Measurements from ENCODE around the gene ZSCAN2. TPM values are rescaled to one million over a fixed set of nuclear protein-coding genes. Genes with fewer than 3 reads are reported as not detected.

Gene ZSCAN2
- total RNA-seq, 1 experiment from 2014 or later = 18.0 TPM

DNA sequence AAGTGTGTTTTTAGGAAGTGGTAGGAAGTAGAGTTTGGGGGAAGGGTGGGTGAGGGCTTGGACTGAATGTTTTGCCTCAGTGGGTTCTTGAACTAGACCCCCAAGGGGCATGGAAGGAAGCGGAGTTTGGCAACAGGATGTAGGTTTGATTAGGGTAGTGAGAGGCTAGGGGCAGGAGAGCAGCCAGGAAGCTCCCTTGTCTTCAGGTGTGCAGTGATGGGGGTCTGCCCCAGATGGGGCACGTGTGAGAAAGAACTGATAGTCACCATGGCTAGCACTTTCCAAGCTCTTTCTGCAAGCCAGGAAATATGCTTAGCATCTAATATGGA, 4.7 kb downstream of the ZSCAN2 start:
- peaks cover 51% of the 10 kb centered on the region for H3K4me1 Mint-ChIP-seq (ENCODE audit: low read depth, unreplicated experiment)
- H3K27me3 Mint-ChIP-seq (ENCODE audit: unreplicated experiment) = no peaks in the 10 kb centered on the region
- TF ChIP-seq, protein P1, sequence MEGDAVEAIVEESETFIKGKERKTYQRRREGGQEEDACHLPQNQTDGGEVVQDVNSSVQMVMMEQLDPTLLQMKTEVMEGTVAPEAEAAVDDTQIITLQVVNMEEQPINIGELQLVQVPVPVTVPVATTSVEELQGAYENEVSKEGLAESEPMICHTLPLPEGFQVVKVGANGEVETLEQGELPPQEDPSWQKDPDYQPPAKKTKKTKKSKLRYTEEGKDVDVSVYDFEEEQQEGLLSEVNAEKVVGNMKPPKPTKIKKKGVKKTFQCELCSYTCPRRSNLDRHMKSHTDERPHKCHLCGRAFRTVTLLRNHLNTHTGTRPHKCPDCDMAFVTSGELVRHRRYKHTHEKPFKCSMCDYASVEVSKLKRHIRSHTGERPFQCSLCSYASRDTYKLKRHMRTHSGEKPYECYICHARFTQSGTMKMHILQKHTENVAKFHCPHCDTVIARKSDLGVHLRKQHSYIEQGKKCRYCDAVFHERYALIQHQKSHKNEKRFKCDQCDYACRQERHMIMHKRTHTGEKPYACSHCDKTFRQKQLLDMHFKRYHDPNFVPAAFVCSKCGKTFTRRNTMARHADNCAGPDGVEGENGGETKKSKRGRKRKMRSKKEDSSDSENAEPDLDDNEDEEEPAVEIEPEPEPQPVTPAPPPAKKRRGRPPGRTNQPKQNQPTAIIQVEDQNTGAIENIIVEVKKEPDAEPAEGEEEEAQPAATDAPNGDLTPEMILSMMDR (IDR thresholded peaks at IDR 0.05; ENCODE audit: unreplicated experiment) = no peak
- no peak for DNase-seq
- no peak overlapping the region for H3K4me3 Mint-ChIP-seq (ENCODE audit: low read depth, unreplicated experiment)
- no peaks in the 10 kb centered on the region for H3K9me3 Mint-ChIP-seq (ENCODE audit: low read depth, unreplicated experiment)
- intact Hi-C loops (cut with micrococcal nuclease; ENCODE audit: unreplicated experiment) = no loop called here
- BruUV-seq (replicated peaks) = no TSS peak
- H3K36me3 Mint-ChIP-seq (ENCODE audit: insufficient read depth, unreplicated experiment) = peaks cover 36% of the 10 kb centered on the region
- CTCF ChIA-PET = no interaction called here
- no peak overlapping the region for H3K27ac Mint-ChIP-seq (ENCODE audit: unreplicated experiment)

DNA sequence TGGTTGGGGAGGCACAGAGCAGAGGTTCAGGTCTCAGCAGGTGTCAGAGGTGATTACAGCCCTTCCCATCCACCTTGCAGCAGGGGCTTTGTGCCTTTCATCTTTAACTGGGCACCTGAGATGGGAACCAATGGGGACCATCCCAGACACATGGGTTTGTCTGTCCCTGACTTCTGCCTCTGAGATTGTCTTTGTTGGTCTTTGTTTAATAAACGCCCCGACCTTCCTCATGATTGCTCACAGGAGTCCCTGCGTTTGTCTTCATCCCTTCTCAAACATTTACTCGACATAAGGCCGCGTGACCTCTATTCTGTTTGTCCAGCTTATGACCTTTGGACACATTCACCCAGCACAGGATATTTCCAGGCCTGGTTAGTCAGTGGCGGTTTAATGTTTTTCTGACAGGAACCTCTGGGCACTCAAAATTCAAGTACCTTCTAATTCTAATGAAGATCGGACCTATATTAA, 5.9 kb downstream of the ZSCAN2 start:
- H3K36me3 Mint-ChIP-seq (ENCODE audit: insufficient read depth, unreplicated experiment) = peaks cover 26% of the 10 kb centered on the region
- no peak for DNase-seq
- peak overlapping the region; percentile 32 for H3K4me3 Mint-ChIP-seq (ENCODE audit: low read depth, unreplicated experiment)
- no peaks in the 10 kb centered on the region for H3K27me3 Mint-ChIP-seq (ENCODE audit: unreplicated experiment)
- H3K27ac Mint-ChIP-seq (ENCODE audit: unreplicated experiment) = peak overlapping the region; percentile 67
- intact Hi-C loops (cut with micrococcal nuclease; ENCODE audit: unreplicated experiment) = no loop called here
- H3K9me3 Mint-ChIP-seq (ENCODE audit: low read depth, unreplicated experiment) = no peaks in the 10 kb centered on the region
- H3K4me1 Mint-ChIP-seq (ENCODE audit: low read depth, unreplicated experiment) = peaks cover 51% of the 10 kb centered on the region
- BruUV-seq (replicated peaks) = no TSS peak
- CTCF ChIA-PET = interaction anchor here (0.8 to 1.1 kb wide), 2 partner anchors 33 to 48 kb away, joined by 4 read pairs; partner anchors contain the start of gene WDR73
- TF ChIP-seq, protein P1 (IDR thresholded peaks at IDR 0.05; ENCODE audit: unreplicated experiment) = no peak

DNA sequence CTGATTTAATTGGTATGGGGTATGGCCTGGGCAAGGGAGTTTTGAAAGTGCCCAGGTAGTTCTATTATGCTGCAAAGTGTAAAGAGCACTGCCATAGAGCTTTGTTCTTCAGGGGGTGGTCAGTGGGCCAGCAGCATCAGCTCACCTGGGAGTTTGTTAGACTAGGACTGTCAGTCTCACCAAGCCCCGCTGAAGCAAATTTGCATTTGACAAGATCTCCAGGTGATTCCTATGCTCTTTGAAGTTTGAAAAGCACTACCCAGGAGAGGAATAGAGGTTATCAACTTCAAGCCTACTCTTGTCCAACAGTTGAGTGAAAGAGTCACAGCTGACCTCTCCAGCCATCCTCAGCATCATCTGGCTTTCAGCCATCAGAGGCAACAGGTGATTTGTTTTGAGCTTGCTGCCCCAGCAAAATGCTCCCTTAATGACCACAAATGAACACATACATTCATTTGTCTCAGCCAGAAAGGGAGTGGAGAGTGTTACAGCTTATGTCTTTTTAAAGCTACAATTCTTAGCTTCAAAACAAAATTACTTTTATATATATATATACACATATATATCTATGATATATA, 8.0 kb downstream of the ZSCAN2 start:
- intact Hi-C loops (cut with micrococcal nuclease; ENCODE audit: unreplicated experiment) = no loop called here
- H3K4me1 Mint-ChIP-seq (ENCODE audit: low read depth, unreplicated experiment) = peaks cover 43% of the 10 kb centered on the region
- TF ChIP-seq, protein P1 (IDR thresholded peaks at IDR 0.05; ENCODE audit: unreplicated experiment) = no peak
- CTCF ChIA-PET = interaction anchor here (0.5 to 0.9 kb wide), 2 partner anchors 15 to 55 kb away, joined by 3 to 4 read pairs; no protein-coding TSS in a partner anchor
- H3K4me3 Mint-ChIP-seq (ENCODE audit: low read depth, unreplicated experiment) = no peak overlapping the region
- H3K36me3 Mint-ChIP-seq (ENCODE audit: insufficient read depth, unreplicated experiment) = peaks cover 12% of the 10 kb centered on the region
- H3K9me3 Mint-ChIP-seq (ENCODE audit: low read depth, unreplicated experiment) = no peaks in the 10 kb centered on the region
- no peaks in the 10 kb centered on the region for H3K27me3 Mint-ChIP-seq (ENCODE audit: unreplicated experiment)
- BruUV-seq (replicated peaks) = no TSS peak
- H3K27ac Mint-ChIP-seq (ENCODE audit: unreplicated experiment) = no peak overlapping the region
- no peak for DNase-seq

DNA sequence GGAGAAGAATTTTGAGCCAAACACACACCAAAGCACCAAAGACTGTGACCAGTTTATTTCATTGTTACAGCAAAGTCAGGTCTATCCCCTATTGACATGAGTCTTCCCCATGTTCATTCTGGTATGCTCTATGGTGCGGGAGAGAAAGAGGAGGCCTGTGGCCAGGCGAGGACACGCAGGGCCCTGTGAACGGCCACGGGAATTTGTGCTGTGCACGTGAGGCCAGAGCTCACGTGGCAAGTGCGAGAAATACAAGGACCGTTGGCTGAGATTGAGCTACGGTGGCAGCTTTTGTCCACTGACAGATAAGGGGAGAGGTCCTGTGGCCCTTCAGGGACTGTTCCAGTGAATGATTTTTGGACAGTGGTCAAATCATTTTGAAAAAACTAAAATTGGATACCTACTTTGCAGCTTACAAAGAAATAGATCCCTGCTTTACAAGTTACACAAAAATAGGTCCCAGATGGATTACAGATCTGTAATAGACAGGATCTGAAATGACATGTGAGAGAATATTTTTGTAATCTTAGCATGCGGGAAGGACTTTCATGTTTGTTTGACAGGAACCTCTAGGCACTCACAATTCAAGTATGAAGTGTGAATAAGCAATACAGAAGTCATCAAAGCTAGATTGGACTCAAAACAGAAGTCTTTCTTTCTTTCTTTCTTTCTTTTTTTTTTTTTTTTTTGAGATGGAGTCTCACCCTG, 9.2 kb downstream of the ZSCAN2 start:
- no peak overlapping the region for H3K4me3 Mint-ChIP-seq (ENCODE audit: low read depth, unreplicated experiment)
- no peak overlapping the region for H3K27ac Mint-ChIP-seq (ENCODE audit: unreplicated experiment)
- peaks cover 32% of the 10 kb centered on the region for H3K4me1 Mint-ChIP-seq (ENCODE audit: low read depth, unreplicated experiment)
- no peak for DNase-seq
- CTCF ChIA-PET = no interaction called here
- no peaks in the 10 kb centered on the region for H3K9me3 Mint-ChIP-seq (ENCODE audit: low read depth, unreplicated experiment)
- no TSS peak for BruUV-seq (replicated peaks)
- TF ChIP-seq, protein P1 (IDR thresholded peaks at IDR 0.05; ENCODE audit: unreplicated experiment) = no peak
- H3K27me3 Mint-ChIP-seq (ENCODE audit: unreplicated experiment) = no peaks in the 10 kb centered on the region
- intact Hi-C loops (cut with micrococcal nuclease; ENCODE audit: unreplicated experiment) = no loop called here
- H3K36me3 Mint-ChIP-seq (ENCODE audit: insufficient read depth, unreplicated experiment) = peaks cover 8% of the 10 kb centered on the region

All from Calu3 (cell line).